D721Med (cell line): Measurements from ENCODE around the gene BRAF.

Experiments
- DNase-seq: peaks from one replicate; pipeline ENCODE4 v3.0.0; 2011; ENCODE audit warnings: low spot score; ENCODE audit not compliant: insufficient read length
- FAIRE-seq: peaks from 2 replicates; lab custom pipeline; 2011; peaks lifted over from hg19 to GRCh38; lab: Jason Lieb, UNC
- CTCF ChIP-seq: IDR thresholded peaks from 2 replicates; pipeline ENCODE4 v1.5.1; 2012; ENCODE audit warnings: mild to moderate bottlenecking, control low read depth; ENCODE audit not compliant: insufficient read depth; ENCODE audit errors: missing control alignments

The BRAF gene

GRCh38 chr7:140926021-140926817 lies 1.5 kb upstream of the BRAF start:
- TF ChIP-seq CTCF = no peak
- FAIRE-seq (no peak), DNase-seq (no peak)

GRCh38 chr7:140924019-140924820 lies 509 bp downstream of the BRAF start:
- no peak for FAIRE-seq
- DNase-seq = no peak
- TF ChIP-seq CTCF = peak; percentile 32

- FAIRE-seq = no peak
- no peak for TF ChIP-seq CTCF
- DNase-seq = no peak
These were observed 1.2 kb downstream of the BRAF start for GRCh38 chr7:140923358-140924006.

GRCh38 chr7:140922741-140923345 lies 1.9 kb downstream of the BRAF start:
- no peak for TF ChIP-seq CTCF

GRCh38 chr7:140920745-140921144 lies 4.0 kb downstream of the BRAF start:
- DNase-seq = no peak
- no peak for FAIRE-seq
- TF ChIP-seq CTCF = no peak

More at GRCh38 chr7:140922741-140923345, 1.9 kb downstream of the BRAF start:
- no peak for FAIRE-seq
- DNase-seq = no peak

- DNase-seq = no peak
- no peak for TF ChIP-seq CTCF
- no peak for FAIRE-seq
These were observed 6.5 kb downstream of the BRAF start for GRCh38 chr7:140918236-140918635.
